GM18519 (cell line): ENCODE data around the gene CTNNBIP1.
"Not testable (repeated sequence)": the region's sequence is repeated elsewhere in the genome, so short reads cannot be mapped to it uniquely, and the experiment has no call there.

Source experiments
- ATAC-seq: cut with Tn5 transposase; IDR thresholded peaks from one replicate; pipeline ENCODE4 v1.9.1; 2021; ENCODE audit warnings: mild to moderate bottlenecking, moderate library complexity; ENCODE audit not compliant: unreplicated experiment, low FRiP score

CTNNBIP1 gene

DNA sequence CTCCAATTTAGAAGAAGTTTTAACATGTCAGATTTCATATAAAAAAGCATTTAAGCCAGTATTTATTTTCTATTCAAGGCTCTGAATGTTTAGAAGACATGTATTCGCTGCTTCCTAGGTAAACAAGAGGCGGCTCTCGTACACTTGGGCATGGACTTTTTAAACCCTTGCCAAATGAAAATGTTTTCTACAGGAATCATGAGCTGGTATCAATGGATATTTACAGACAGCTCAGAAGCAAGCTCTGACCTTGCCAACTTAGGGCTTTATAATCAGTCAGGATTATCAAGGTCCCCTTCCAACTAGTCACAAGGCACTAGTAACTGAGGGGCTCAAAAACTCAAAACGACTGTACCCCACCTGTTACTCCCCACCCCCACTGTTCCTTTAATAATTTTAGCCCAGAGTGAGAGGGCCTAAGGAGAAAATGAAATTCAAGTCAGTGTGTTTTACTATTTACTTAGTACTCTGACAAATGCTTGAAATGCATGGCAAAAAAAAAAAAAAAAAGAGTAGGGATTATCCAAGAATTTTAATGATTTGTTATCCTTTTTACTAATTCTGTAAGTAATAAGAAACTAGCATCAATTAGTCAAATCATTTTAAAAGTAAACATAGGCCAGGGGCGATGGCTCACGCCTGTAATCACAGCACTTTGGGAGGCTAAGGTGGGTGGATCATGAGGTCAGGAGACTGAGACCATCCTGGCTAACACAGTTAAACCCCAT is 98.7 kb downstream of the CTNNBIP1 start:
- ATAC-seq, result no peak

DNA sequence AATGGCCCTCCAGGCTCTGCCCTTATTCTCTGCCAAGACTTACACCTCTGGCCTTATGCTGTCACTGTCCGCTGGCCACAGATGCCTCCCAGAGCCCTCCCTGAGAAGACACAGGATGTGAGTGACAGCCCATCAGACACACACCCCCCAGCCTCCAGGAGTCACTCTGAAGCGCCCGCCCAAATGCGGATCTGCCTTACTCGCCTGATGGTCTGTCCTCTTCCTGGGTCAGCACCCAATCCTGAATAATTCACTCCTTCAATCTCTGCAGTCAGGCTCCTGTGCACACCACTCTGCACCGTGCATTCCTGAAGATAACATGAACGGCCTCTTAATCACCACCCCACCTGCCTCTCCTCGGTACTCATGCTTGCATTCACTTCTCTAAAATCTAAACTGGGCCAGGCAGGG is 101.0 kb downstream of the CTNNBIP1 start:
- ATAC-seq, result no peak

GRCh38 chr1:9808459-9808858 is 101.6 kb downstream of the CTNNBIP1 start:
- no peak for ATAC-seq

DNA sequence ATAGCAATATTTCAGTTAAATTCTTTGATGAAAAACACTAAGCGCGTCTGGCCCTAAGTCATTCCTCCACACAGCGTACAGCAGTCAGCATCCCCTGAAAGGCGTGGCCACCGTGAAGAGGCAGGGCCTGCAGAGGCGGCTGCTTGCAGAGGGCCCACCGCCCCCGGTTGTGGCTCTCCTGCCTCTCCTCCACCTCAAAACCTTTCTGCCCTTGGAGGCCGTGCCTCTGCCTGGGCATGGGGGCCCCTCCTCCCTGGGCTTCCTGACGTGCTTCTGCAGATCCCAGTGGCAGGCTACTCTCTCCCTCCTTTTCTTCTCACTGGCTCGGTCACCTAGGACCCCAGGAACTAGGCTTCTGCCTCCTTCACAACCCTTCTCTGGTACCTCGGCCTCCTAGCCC is 102.5 kb downstream of the CTNNBIP1 start:
- no peak for ATAC-seq

DNA sequence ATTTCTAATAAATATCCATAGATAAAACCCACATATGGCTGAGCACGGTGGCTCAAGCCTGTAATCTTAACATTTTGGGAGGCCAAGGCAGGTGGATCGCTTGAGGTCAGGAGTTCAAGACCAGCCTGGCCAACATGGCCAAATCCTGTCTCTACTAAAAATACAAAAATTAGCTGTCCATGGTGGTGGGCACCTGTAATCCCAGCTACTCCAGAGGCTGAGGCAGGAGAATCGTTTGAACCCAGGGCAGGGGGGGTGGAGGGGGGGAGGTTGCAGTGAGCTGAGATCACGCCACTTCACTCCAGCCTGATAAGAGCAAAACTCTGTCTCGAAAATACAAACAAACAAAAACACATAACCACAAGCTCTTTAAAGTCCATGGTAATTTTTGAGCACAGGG is 104.1 kb downstream of the CTNNBIP1 start:
- not testable (repeated sequence) for ATAC-seq

GRCh38 chr1:9805006-9805508 is 105.0 kb downstream of the CTNNBIP1 start:
- ATAC-seq, result no peak

GRCh38 chr1:9803003-9803918 is 106.8 kb downstream of the CTNNBIP1 start:
- not testable (repeated sequence) for ATAC-seq

GRCh38 chr1:9801909-9802308 is 108.2 kb downstream of the CTNNBIP1 start:
- no peak for ATAC-seq
